ENCODE measurements around the gene ZNRF2. TPM values are rescaled to one million over a fixed set of nuclear protein-coding genes. Genes with fewer than 3 reads are reported as not detected.

ZNRF2 gene
- total and polyA plus RNA-seq, 2 donors (not counting 3 experiments of a cell fraction or from before 2014, with no cell fraction given), result 1.4 to 5.9 TPM

- TF ChIP-seq EZH2 (IDR thresholded peaks at IDR 0.05; ENCODE audit: borderline replicate concordance, low read depth, low read length, severe bottlenecking), result no peak
- no peak for TF ChIP-seq POLR2A (IDR thresholded peaks at IDR 0.05; ENCODE audit: low read depth, low read length)
- TF ChIP-seq MYC (IDR thresholded peaks at IDR 0.05; ENCODE audit: low read depth, low read length), result no peak
- no peak for TF ChIP-seq MAX (IDR thresholded peaks at IDR 0.05; ENCODE audit: insufficient read depth, insufficient read length)
- no peak for TF ChIP-seq POLR2AphosphoS5 (IDR thresholded peaks at IDR 0.05; ENCODE audit: insufficient read depth, low read depth, low read length)
- TF ChIP-seq JUN (IDR thresholded peaks at IDR 0.05; ENCODE audit: borderline replicate concordance, insufficient read depth, insufficient read length, low read depth), result no peak
- no peak for TF ChIP-seq GATA2 (IDR thresholded peaks at IDR 0.05; ENCODE audit: insufficient read depth, insufficient read length, low read depth, low read length)
- no peak for TF ChIP-seq CTCF (IDR thresholded peaks at IDR 0.05; ENCODE audit: extremely low read depth in 1 of 2, insufficient read depth in 1 of 2, low read depth in 1 of 2, low read length in 2 of 2)
- no peak for TF ChIP-seq FOS (IDR thresholded peaks at IDR 0.05; ENCODE audit: borderline replicate concordance, insufficient read depth, low read length)
- Histone ChIP-seq H4K20me1 (replicated peaks; ENCODE audit: control insufficient read depth, extremely low read depth, insufficient read depth, low read length) (no peaks in the 10 kb centered on the region), H2AFZ (ENCODE audit: low read depth, low read length) (no peak overlapping the region), H3K4me1 (ENCODE audit: control insufficient read depth, extremely low read depth, insufficient read depth, low read length) (no peaks in the 10 kb centered on the region), H3K9ac (replicated peaks; ENCODE audit: extremely low read depth, insufficient read depth, low read length) (no peak overlapping the region), H3K79me2 (ENCODE audit: control insufficient read depth, insufficient read depth, low read length) (peaks cover 2% of the 10 kb centered on the region), H3K4me2 (ENCODE audit: insufficient read depth, low read length) (no peak overlapping the region), H3K27me3 (ENCODE audit: control insufficient read depth in 2 of 2, insufficient read depth in 2 of 2, low read length in 2 of 2) (no peaks in the 10 kb centered on the region), H3K4me3 (replicated peaks in 1 of 3; ENCODE audit: insufficient read depth in 1 of 3, low read depth in 1 of 3, low read length in 3 of 3) (no peak overlapping the region), H3K27ac (ENCODE audit: insufficient read depth, low read depth, low read length) (no peak overlapping the region), H3K9me3 (replicated peaks; ENCODE audit: control insufficient read depth, insufficient read depth, low read length) (no peaks in the 10 kb centered on the region), H3K9me1 (replicated peaks; ENCODE audit: control insufficient read depth, extremely low read depth, insufficient read depth, low read length) (no peaks in the 10 kb centered on the region), H3K36me3 (ENCODE audit: control insufficient read depth in 2 of 2, extremely low read depth in 1 of 2, insufficient read depth in 2 of 2, low read length in 2 of 2) (no peaks in the 10 kb centered on the region)
- DNase-seq (ENCODE audit: low read depth, low spot score) (no peak), FAIRE-seq (no peak)
- CTCF ChIA-PET, result no interaction called here
- POLR2A ChIA-PET, result no interaction called here
- BruUV-seq (replicated peaks), result no TSS peak
- intact Hi-C loops (cut with micrococcal nuclease), result no loop called here
- dilution Hi-C loops (cut with MboI; ENCODE audit: extremely low pct_ligation_motif_present, low sequenced_read_pairs), result no loop called here
These were observed 25.5 kb downstream of the ZNRF2 start for GRCh38 chr7:30309842-30310435.

All from endothelial cell of umbilical vein (primary cell).